ENCODE results near the gene FRMPD3. TPM values are rescaled to one million over a fixed set of nuclear protein-coding genes. Genes with fewer than 3 reads are reported as not detected.
A peak's percentile ranks its signal among the peaks of the same experiment; 100 is the strongest.
"Not testable (repeated sequence)": the region's sequence is repeated elsewhere in the genome, so short reads cannot be mapped to it uniquely, and the experiment has no call there.

FRMPD3 gene
- polyA plus RNA-seq, 1 donor from 2014 or later = not detected

- Mint-ChIP-seq H3K27me3 (peaks cover 27% of the 10 kb centered on the region), H3K4me3 (no peak overlapping the region), H3K27ac (no peak overlapping the region), H3K36me3 (no peaks in the 10 kb centered on the region), H3K4me1 (peaks cover 6 to 7% (median 7%) of the 10 kb centered on the region in 3 donors), H3K9me3 (no peaks in the 10 kb centered on the region)
Measured at GRCh38 chrX:107454302-107454701, 4.8 kb downstream of the FRMPD3 start.

DNA sequence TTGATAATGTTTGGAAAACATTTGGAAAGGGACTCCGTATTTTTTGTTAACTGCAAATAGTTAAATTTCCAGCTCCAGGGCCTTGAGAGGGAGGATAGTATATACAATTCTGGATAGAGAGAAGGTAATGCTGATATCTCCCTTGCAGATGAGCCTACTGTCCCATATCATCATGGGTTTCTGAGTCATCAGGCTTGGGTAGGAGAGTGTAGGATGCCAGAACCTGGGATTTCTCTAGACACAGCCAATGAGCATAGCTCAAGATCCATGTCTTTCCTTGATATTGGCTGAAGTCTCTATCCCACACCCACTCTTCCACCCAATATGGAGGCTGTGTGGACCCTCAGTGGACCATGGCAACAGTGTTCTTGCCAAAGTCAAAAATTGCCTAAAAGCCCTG, 7.8 kb downstream of the FRMPD3 start:
- Mint-ChIP-seq H3K27me3 (peaks cover 10% of the 10 kb centered on the region), H3K27ac (no peak overlapping the region)

GRCh38 chrX:107465932-107466620, 16.6 kb downstream of the FRMPD3 start:
- peaks cover 0 to 3% (median 0%) of the 10 kb centered on the region in 3 donors for H3K4me1 Mint-ChIP-seq
- H3K36me3 Mint-ChIP-seq = no peaks in the 10 kb centered on the region
- no peak overlapping the region for H3K4me3 Mint-ChIP-seq
- no peak overlapping the region for H3K27ac Mint-ChIP-seq
- H3K9me3 Mint-ChIP-seq = peaks cover 0 to 2% (median 0%) of the 10 kb centered on the region in 3 donors
- H3K27me3 Mint-ChIP-seq = peaks cover 2% of the 10 kb centered on the region

More for the DNA sequence above, 7.8 kb downstream of the FRMPD3 start:
- no peaks in the 10 kb centered on the region for H3K9me3 Mint-ChIP-seq
- H3K4me3 Mint-ChIP-seq = no peak overlapping the region
- H3K4me1 Mint-ChIP-seq = no peaks in the 10 kb centered on the region
- no peaks in the 10 kb centered on the region for H3K36me3 Mint-ChIP-seq

- Mint-ChIP-seq H3K27ac (no peak overlapping the region), H3K4me1 (peaks cover 0 to 3% (median 0%) of the 10 kb centered on the region in 3 donors), H3K9me3 (peaks cover 0 to 2% (median 0%) of the 10 kb centered on the region in 3 donors), H3K4me3 (no peak overlapping the region), H3K36me3 (no peaks in the 10 kb centered on the region), H3K27me3 (no peaks in the 10 kb centered on the region)
Measured at GRCh38 chrX:107467271-107467670, 17.8 kb downstream of the FRMPD3 start.

GRCh38 chrX:107470198-107470597, 20.7 kb downstream of the FRMPD3 start:
- Mint-ChIP-seq H3K27me3 (no peaks in the 10 kb centered on the region), H3K4me3 (no peak overlapping the region), H3K27ac (peak overlapping the region in 1 of 3 donors; percentile 82), H3K36me3 (no peaks in the 10 kb centered on the region), H3K4me1 (peaks cover 0 to 3% (median 0%) of the 10 kb centered on the region in 3 donors), H3K9me3 (peaks cover 0 to 2% (median 0%) of the 10 kb centered on the region in 3 donors)

DNA sequence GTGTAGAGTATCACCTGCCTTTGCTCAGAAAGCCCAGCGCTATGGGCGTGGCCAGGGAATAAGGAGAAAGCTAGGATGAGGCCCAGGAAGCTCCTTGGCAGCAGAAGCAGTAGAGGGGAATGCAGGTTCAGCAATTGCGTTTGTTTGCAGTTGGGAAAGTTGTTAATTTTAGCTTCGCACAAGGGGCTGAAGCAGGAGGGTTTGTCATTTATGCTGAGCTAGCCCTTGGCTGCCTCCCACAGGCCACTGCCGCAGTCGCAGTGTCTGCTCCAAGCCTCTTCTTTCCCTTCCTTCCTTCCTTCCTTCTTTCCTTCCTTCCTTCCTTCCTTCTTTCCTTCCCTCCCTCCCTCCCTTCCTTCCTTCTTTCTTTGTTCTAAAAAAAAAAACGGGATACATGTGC, 21.5 kb downstream of the FRMPD3 start:
- Mint-ChIP-seq H3K9me3 (peaks cover 0 to 2% (median 0%) of the 10 kb centered on the region in 3 donors), H3K4me3 (no peak overlapping the region), H3K4me1 (no peaks in the 10 kb centered on the region), H3K27ac (no peak overlapping the region), H3K27me3 (no peaks in the 10 kb centered on the region), H3K36me3 (no peaks in the 10 kb centered on the region)

DNA sequence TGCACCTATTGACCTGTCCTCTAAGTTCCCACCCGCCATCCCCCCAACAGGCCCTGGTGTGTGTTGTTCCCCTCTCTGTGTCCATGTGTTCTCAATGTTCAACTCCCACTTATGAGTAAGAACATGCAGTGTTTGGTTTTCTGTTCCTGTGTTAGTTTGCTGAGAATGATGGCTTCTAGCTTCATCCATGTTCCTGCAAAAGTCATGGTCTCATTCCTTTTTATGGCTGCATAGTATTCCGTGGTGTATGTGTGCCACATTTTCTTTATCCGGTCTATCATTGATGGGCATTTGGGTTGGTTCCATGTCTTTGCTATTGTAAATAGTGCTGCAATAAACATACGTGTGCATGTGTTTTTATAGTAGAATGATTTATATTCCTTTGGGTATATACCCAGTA, 22.0 kb downstream of the FRMPD3 start:
- not testable (repeated sequence) for H3K27me3 Mint-ChIP-seq, H3K4me1 Mint-ChIP-seq

GRCh38 chrX:107477406-107477805, 28.0 kb downstream of the FRMPD3 start:
- Mint-ChIP-seq H3K27me3 (peaks cover 9% of the 10 kb centered on the region), H3K4me3 (no peak overlapping the region), H3K9me3 (no peaks in the 10 kb centered on the region), H3K27ac (no peak overlapping the region), H3K36me3 (no peaks in the 10 kb centered on the region), H3K4me1 (no peaks in the 10 kb centered on the region)

More for the DNA sequence above, 22.0 kb downstream of the FRMPD3 start:
- not testable (repeated sequence) for H3K36me3 Mint-ChIP-seq, H3K4me3 Mint-ChIP-seq, H3K27ac Mint-ChIP-seq, H3K9me3 Mint-ChIP-seq

DNA sequence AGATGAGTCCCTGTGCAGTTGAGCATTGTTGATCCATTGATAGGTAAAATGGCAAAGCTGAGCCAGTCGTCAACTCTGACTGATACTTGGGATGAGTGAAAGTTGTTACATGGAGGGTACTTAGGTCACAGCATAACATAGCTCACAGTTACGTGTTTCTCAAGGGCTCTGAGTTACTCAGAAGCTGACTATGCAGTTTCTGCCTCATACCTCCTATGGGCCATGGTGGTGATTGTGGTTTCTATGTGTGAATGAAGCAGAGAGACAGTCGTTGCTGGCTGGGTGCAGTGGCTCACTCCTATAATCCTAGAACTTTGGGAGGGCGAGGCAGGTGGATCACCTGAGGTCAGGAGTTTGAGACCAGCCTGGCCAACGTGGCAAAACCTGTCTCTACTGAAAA, 30.8 kb downstream of the FRMPD3 start:
- peak overlapping the region in 1 of 3 donors; percentile 20 for H3K27ac Mint-ChIP-seq
- no peaks in the 10 kb centered on the region for H3K9me3 Mint-ChIP-seq
- H3K4me3 Mint-ChIP-seq = no peak overlapping the region
- H3K4me1 Mint-ChIP-seq = no peaks in the 10 kb centered on the region
- peaks cover 9% of the 10 kb centered on the region for H3K27me3 Mint-ChIP-seq
- no peaks in the 10 kb centered on the region for H3K36me3 Mint-ChIP-seq

DNA sequence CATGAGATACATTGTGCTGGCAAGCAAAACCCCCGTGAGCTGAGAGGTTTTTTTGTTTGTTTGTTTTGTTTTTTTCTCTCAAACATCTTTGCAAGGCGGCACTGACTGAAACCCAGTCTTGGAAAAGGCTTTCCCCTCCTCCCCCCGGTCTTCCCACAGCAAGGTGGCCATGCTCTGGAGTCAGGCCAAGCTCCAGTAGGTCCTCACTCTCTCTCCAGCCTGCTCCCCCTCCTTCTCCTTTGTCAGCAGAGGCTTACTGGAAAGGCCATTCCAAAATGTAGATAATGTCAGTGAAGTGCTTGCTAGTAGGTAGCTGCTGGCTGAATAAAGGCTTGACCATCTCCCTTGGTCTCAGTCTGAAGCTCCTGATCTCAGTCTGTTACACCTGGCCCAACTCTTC, 32.6 kb downstream of the FRMPD3 start:
- no peak overlapping the region for H3K27ac Mint-ChIP-seq
- no peaks in the 10 kb centered on the region for H3K36me3 Mint-ChIP-seq
- no peak overlapping the region for H3K4me3 Mint-ChIP-seq
- H3K27me3 Mint-ChIP-seq = peaks cover 11% of the 10 kb centered on the region
- no peaks in the 10 kb centered on the region for H3K4me1 Mint-ChIP-seq
- no peaks in the 10 kb centered on the region for H3K9me3 Mint-ChIP-seq

DNA sequence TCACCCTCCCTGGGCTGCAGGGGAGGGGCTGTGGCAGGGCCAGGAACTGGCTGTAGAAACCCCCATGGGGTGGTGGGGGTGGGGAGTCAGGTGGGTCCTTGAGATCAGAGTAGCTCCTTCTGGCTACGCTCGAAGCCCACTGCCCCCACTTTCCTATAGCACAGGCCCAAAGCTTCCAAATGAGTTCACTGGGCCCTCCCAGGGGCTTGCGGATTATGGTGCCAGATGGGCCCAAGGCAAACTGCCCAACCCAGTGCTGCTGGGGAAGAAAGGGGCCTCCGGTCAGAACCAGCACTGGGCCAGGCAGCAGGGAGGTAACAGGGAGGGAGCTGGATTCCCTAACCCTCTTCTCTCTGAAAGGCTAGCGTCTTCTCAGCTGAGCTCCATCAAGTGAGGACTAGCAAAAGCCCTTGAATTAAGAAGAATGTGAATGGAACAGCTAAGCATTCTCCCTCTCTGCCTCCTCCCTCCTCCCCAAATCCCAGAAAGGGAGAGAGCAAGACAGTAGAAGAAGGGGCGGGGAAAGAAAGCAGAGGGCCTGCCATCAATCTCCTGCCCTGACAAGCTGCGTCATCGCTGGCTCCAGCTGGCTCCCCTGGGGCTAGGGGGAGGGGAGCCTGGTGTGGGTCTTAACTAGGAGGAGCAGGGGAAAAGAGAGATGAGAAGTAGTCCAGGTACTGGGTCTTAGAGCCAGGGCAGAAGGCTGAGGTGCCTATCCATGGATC, 34.7 kb downstream of the FRMPD3 start:
- H3K27ac Mint-ChIP-seq = no peak overlapping the region
- no peaks in the 10 kb centered on the region for H3K36me3 Mint-ChIP-seq

GRCh38 chrX:107485013-107485412, 35.6 kb downstream of the FRMPD3 start:
- Mint-ChIP-seq H3K27me3 (peaks cover 5% of the 10 kb centered on the region), H3K4me1 (no peaks in the 10 kb centered on the region), H3K9me3 (no peaks in the 10 kb centered on the region), H3K36me3 (no peaks in the 10 kb centered on the region), H3K27ac (no peak overlapping the region), H3K4me3 (no peak overlapping the region)

More for the DNA sequence above, 34.7 kb downstream of the FRMPD3 start:
- Mint-ChIP-seq H3K9me3 (no peaks in the 10 kb centered on the region), H3K27me3 (peaks cover 7% of the 10 kb centered on the region), H3K4me1 (no peaks in the 10 kb centered on the region), H3K4me3 (peak overlapping the region in 1 of 4 donors; percentile 34)

GRCh38 chrX:107493141-107493540, 43.7 kb downstream of the FRMPD3 start:
- H3K36me3 Mint-ChIP-seq = no peaks in the 10 kb centered on the region
- no peak overlapping the region for H3K4me3 Mint-ChIP-seq
- no peaks in the 10 kb centered on the region for H3K9me3 Mint-ChIP-seq
- H3K27me3 Mint-ChIP-seq = peaks cover 9% of the 10 kb centered on the region
- H3K4me1 Mint-ChIP-seq = no peaks in the 10 kb centered on the region
- H3K27ac Mint-ChIP-seq = no peak overlapping the region

DNA sequence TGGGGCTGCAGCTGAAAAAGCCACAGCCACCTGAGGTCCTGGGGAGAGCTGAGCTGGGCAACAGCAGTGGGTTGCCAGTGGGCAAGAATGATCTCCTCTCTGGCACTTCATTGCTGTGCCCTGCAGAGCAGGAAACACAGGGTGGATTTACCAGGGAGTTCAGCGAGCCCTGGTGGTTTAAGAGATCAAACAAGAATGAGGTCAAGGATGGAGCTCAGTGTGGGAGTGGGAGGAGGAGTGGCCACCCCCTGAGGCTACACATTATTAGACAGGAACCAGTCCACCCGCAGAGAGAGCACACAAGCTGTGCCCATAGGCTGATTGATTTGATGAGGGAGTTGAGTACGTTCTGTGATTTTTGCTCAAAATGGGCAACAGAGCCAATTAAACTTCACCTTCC, 47.3 kb downstream of the FRMPD3 start:
- no peaks in the 10 kb centered on the region for H3K9me3 Mint-ChIP-seq
- no peak overlapping the region for H3K4me3 Mint-ChIP-seq
- peaks cover 8% of the 10 kb centered on the region for H3K27me3 Mint-ChIP-seq
- no peaks in the 10 kb centered on the region for H3K4me1 Mint-ChIP-seq
- H3K36me3 Mint-ChIP-seq = no peaks in the 10 kb centered on the region
- no peak overlapping the region for H3K27ac Mint-ChIP-seq
